HCT116 (cell line): ENCODE data around the gene GOLGA2.

Experiments
- CTCF ChIP-seq, 3 experiments: fragments of 200-600 bp in 1 of 3; sonication (generic) in 1 of 3; IDR thresholded peaks in 2 of 3; conservative IDR thresholded peaks in 1 of 3; 2 replicates each; pipeline ENCODE4 v1.5.1; 2012 to 2017; ENCODE audit warnings: low read depth in 2 of 3, low read length in 2 of 3, antibody characterized with exemption in 1 of 3, borderline replicate concordance in 1 of 3, control low read depth in 1 of 3, mild to moderate bottlenecking in 1 of 3, mixed read lengths in 1 of 3, mixed run types in 1 of 3, moderate library complexity in 1 of 3; ENCODE audit not compliant: insufficient read depth in 1 of 3
- MAX ChIP-seq: IDR thresholded peaks from 2 replicates; pipeline ENCODE4 v1.6.1; 2012
- RAD21 ChIP-seq: IDR thresholded peaks from 2 replicates; pipeline ENCODE4 v1.6.1; 2012; ENCODE audit warnings: low read depth, mild to moderate bottlenecking
- REST ChIP-seq: IDR thresholded peaks from 2 replicates; pipeline ENCODE4 v1.6.1; 2012; ENCODE audit warnings: low read depth
- SP1 ChIP-seq: IDR thresholded peaks from 2 replicates; pipeline ENCODE4 v1.6.1; 2012; ENCODE audit warnings: low read depth

- no peak for TF ChIP-seq CTCF (IDR thresholded peaks at IDR 0.05 in 2 of 3, conservative IDR thresholded peaks at IDR 0.05 in 1 of 3; ENCODE audit: borderline replicate concordance in 1 of 3, insufficient read depth in 1 of 3, low read depth in 2 of 3, low read length in 2 of 3)
- TF ChIP-seq MAX = no peak
- TF ChIP-seq SP1 = no peak
- no peak for TF ChIP-seq RAD21
- no peak for TF ChIP-seq REST
These were observed 24.1 kb downstream of the GOLGA2 start for GRCh38 chr9:128251732-128252100.
